Right atrium auricular region (tissue), 2 donors: Measurements from ENCODE around the gene LCN10. TPM values are rescaled to one million over a fixed set of nuclear protein-coding genes. Genes with fewer than 3 reads are reported as not detected.

Source experiments
- DNase-seq: peaks from one replicate; pipeline ENCODE4 v3.0.0-alpha.2; 2019; ENCODE audit warnings: low spot score
- H3K27ac ChIP-seq, 2 donors: fragments of 200-600 bp; sonication (generic); 1 replicate in 1 of 2; 2 replicates in 1 of 2; pipeline ENCODE4 v1.5.1; 2016 to 2019
- H3K27me3 ChIP-seq, 2 donors: fragments of 200-600 bp; sonication (generic); one replicate each; pipeline versions ENCODE4 v1.5.1 to v1.6.0; 2017 to 2019
- H3K36me3 ChIP-seq: fragments of 200-600 bp; sonication (generic); one replicate; pipeline ENCODE4 v1.5.1; 2016
- H3K4me1 ChIP-seq, 2 donors: fragments of 200-600 bp; sonication (generic); one replicate each; pipeline versions ENCODE4 v1.5.1 to v1.6.0; 2017 to 2019
- H3K4me3 ChIP-seq, 2 donors: fragments of 200-600 bp; sonication (generic); 1 replicate in 1 of 2; 2 replicates in 1 of 2; pipeline ENCODE4 v1.5.1; 2017 to 2019; ENCODE audit warnings: mild to moderate bottlenecking in 1 of 2, moderate library complexity in 1 of 2
- H3K9me3 ChIP-seq, 2 donors: fragments of 200-600 bp; sonication (generic); one replicate each; pipeline ENCODE4 v1.5.1; 2019
- total RNA-seq, 2 donors: library from RNA; depleted of rRNA; stranded (reverse); fragments of >200 nt; gene quantifications; one replicate each; pipeline ENCODE4 v1.1.0, GENCODE V29; 2016
- TF ChIP-seq, protein P1 (sequence below), 2 donors: fragments of 200-600 bp; sonication (generic); IDR thresholded peaks; one replicate each; pipeline ENCODE4 v1.5.1; 2019; ENCODE audit warnings: antibody characterized with exemption in 2 of 2

LCN10 gene
- total RNA-seq, 2 donors from 2014 or later, result 4.5 to 8.8 TPM

GRCh38 chr9:136764301-136764891, 21.7 kb upstream of the LCN10 start, which contains the start of gene LCN15:
TSS of gene LCN15 (minus strand) at chr9:136764518. CDS start at chr9:136764488, 30 bp downstream.
- H3K27ac ChIP-seq, result no peak within 1 kb of the TSS
- no peak within 1 kb of the TSS for H3K4me3 ChIP-seq
- no peak for DNase-seq
- no peaks in the 10 kb centered on the region for H3K36me3 ChIP-seq
- TF ChIP-seq, protein P1, sequence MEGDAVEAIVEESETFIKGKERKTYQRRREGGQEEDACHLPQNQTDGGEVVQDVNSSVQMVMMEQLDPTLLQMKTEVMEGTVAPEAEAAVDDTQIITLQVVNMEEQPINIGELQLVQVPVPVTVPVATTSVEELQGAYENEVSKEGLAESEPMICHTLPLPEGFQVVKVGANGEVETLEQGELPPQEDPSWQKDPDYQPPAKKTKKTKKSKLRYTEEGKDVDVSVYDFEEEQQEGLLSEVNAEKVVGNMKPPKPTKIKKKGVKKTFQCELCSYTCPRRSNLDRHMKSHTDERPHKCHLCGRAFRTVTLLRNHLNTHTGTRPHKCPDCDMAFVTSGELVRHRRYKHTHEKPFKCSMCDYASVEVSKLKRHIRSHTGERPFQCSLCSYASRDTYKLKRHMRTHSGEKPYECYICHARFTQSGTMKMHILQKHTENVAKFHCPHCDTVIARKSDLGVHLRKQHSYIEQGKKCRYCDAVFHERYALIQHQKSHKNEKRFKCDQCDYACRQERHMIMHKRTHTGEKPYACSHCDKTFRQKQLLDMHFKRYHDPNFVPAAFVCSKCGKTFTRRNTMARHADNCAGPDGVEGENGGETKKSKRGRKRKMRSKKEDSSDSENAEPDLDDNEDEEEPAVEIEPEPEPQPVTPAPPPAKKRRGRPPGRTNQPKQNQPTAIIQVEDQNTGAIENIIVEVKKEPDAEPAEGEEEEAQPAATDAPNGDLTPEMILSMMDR (IDR thresholded peaks at IDR 0.05), result no peak
- H3K4me1 ChIP-seq, result peaks cover 0 to 11% of the 10 kb centered on the region in 2 donors
- no peaks in the 10 kb centered on the region for H3K27me3 ChIP-seq
- no peaks in the 10 kb centered on the region for H3K9me3 ChIP-seq

- no peak for DNase-seq
- TF ChIP-seq, protein P1 (IDR thresholded peaks at IDR 0.05), result no peak
- no peaks in the 10 kb centered on the region for H3K36me3 ChIP-seq
- peaks cover 0 to 11% of the 10 kb centered on the region in 2 donors for H3K4me1 ChIP-seq
- no peak overlapping the region for H3K27ac ChIP-seq
- no peak overlapping the region for H3K4me3 ChIP-seq
- H3K27me3 ChIP-seq, result no peaks in the 10 kb centered on the region
- H3K9me3 ChIP-seq, result no peaks in the 10 kb centered on the region
Measured at GRCh38 chr9:136763649-136764035, 20.9 kb upstream of the LCN10 start.

DNA sequence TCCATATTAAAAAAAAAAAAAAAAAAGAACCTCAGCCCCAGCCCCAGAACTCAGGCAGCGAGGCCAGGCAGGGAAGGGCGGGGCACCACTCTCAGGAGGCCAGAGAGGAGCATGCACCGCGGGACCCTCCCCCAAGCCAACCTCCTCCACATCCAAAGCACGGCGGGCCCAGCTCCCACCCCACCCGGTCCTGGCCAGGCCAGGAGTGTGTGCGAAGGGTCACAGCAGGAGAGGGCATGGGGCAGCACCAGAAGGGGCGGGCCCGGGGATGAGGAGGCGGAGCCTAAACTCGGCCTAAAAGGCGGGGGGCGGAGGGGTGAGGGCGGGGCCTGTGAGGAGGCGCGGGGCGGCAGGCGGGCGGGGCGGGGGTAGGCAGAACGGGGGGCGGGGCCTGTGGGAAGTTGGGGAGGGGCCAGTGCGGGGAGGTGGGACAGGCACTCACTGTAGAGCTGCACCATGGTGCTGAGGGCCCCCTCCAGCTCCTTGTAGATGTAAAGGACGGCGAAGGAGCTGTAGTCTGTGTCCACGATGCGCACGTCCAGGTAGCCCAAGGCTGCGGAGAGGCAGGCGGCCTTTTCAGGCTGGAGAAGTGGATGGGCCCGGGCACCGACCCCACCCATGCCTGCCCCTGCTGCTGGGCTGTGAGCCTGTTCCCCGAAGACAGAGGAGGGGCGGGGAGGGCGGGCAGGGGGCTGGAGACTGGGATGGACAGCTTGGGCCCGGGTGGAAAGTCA, 20.3 kb upstream of the LCN10 start:
- no peaks in the 10 kb centered on the region for H3K27me3 ChIP-seq

GRCh38 chr9:136762221-136762691, 19.5 kb upstream of the LCN10 start:
- H3K27me3 ChIP-seq, result no peaks in the 10 kb centered on the region
- peaks cover 0 to 14% of the 10 kb centered on the region in 2 donors for H3K4me1 ChIP-seq
- DNase-seq, result no peak

More for the DNA sequence above, 20.3 kb upstream of the LCN10 start:
- Histone ChIP-seq H3K36me3 (no peaks in the 10 kb centered on the region), H3K4me3 (no peak overlapping the region), H3K9me3 (no peaks in the 10 kb centered on the region), H3K27ac (no peak overlapping the region), H3K4me1 (peaks cover 0 to 14% of the 10 kb centered on the region in 2 donors)
- TF ChIP-seq, protein P1 (IDR thresholded peaks at IDR 0.05), result no peak
- no peak for DNase-seq

DNA sequence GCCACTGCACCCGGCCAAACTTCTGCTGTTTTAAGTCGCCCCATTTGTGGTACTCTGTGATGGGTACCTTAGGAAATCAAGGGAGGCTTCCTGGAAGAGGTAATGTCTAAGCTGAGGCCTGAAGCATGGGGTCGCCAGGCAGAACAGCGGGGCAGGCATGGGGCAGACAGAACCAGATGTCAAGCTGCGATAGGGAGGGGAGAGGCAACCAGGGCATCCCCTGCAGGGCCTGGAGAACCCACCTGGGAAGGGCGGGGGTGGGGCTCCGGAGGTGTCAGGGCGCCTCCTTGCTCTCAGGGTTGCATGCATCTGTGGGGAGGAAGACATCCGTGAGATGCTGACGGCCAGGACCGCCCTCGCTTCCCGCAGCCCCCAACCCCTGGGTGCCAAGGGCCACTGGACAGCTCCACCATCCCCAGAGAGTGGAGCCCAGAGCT, 18.8 kb upstream of the LCN10 start:
- Histone ChIP-seq H3K9me3 (no peaks in the 10 kb centered on the region), H3K27me3 (no peaks in the 10 kb centered on the region), H3K4me1 (peaks cover 0 to 14% of the 10 kb centered on the region in 2 donors), H3K36me3 (no peaks in the 10 kb centered on the region), H3K4me3 (no peak overlapping the region), H3K27ac (no peak overlapping the region)
- TF ChIP-seq, protein P1 (IDR thresholded peaks at IDR 0.05), result no peak
- no peak for DNase-seq

More at GRCh38 chr9:136762221-136762691, 19.5 kb upstream of the LCN10 start:
- Histone ChIP-seq H3K36me3 (no peaks in the 10 kb centered on the region), H3K27ac (no peak overlapping the region), H3K4me3 (no peak overlapping the region), H3K9me3 (no peaks in the 10 kb centered on the region)
- TF ChIP-seq, protein P1 (IDR thresholded peaks at IDR 0.05), result no peak
